DMS53 (cell line): ENCODE measurements around the gene C1QTNF8.

Experiments
- DNase-seq: peaks from one replicate; lab custom pipeline; 2025; lab: John Stamatoyannopoulos, UW

The C1QTNF8 gene

DNA sequence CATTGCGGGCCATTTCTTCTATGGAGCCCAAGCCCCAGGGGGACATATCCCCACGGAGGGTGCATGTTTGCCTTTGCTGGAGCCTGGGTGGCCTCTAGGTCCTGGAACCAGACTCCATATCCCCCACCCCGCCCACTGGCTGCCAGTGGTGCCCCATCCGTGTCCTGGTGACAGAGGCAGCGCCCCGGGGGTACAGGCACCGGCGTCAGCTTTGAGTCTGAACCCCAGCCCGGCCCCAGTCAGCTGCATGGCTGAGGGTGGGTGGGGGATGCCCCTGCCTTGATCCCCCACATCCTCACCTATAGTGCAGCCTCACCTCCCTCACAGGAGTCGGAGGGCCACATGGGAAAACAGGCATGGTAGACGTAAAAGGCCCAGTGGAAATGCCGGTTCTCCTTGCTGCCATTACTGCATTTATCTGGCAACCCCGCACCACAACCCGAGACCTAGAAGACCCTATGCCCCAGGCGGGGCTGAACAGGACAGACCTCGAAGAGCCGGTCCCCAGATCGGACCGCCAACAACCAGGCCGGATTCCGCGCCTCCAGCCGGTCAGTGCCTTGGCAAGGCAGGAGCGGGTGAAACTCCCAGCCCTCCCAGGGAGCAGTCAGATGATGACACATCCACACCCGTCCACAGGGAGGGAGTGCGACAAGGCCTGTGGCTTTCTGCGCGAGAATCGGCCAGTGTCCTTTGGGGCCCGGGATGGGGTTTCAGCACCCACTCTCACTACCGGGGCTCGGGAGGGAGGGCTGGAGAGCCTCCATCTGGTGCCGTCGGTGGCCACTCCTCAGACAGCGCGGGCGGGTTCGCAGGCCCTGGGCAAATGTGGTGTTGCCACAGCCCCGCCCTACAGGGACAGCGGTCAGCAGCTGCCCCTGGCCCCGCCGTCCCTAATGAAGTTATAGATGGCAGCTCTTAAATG is 35.4 kb downstream of the C1QTNF8 start:
- no peak for DNase-seq

GRCh38 chr16:1059310-1059709 is 36.7 kb downstream of the C1QTNF8 start:
- no peak for DNase-seq

GRCh38 chr16:1058216-1058615 is 37.8 kb downstream of the C1QTNF8 start:
- no peak for DNase-seq

- no peak for DNase-seq
Observed at GRCh38 chr16:1057252-1057932, 38.7 kb downstream of the C1QTNF8 start.

GRCh38 chr16:1056196-1056595 is 39.8 kb downstream of the C1QTNF8 start:
- DNase-seq = no peak

DNA sequence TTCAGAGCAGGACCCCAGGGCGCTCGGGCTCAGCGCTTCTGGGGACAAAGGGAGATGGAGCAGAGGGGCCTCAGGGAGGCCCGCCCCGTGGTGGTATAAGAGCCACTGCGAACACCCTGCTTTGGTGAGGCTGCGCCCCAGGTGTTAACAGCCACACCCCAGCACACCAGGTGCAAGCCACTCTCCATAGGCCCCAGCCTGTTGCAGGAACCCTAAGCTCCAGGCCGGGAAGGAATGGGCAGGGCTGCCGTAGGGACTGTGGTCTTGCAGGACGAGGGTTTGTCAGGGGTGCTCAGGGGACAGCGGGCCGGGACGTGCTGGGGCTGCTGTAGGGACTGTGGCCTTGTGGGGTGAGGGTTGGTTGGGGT is 40.5 kb downstream of the C1QTNF8 start:
- DNase-seq = no peak

DNA sequence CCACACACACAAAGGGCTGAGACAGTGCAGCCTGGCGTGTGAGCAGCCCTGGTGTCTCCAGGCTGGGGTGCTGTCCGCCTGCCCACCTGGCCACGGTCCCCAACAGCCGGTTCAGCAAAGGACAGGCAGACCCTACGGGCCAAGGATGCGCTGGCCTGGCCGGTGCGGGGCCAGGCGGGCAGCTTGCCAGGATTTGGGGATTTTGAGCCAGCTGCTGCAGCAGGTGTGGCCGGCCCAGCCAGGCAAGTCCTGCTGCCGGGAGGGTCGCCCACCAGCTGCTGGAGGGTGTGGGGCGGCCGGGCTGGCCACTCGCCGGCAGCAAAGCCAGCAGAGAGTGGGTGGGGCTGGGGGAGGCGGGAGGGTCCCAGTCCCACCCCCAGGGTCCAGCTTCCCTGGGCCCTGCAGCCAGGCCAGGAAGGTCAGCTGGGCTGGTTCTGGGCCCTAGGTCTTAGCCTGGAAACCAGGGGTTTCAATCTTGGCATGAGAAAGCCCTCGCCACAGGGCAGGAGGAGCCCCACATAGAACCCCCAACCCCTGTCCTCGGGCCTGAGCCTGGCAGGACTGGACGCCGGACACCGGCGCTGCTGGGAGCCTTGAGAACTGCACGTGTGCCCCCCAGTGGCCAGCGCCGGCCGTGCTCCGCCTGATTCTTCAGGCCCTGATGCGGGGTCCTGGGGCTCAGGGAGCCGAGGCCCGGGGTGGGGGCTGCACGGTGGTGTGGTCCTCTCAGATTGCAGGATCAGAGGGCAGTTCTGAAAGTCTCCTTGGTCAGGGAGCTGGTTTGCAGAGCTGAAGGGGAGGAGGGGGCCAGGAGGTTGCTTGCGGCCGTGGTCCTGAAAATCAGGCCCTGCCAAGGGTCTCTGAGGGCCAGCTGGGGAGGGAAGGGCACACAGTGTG is 41.1 kb downstream of the C1QTNF8 start:
- peak; percentile 60 for DNase-seq

GRCh38 chr16:1053700-1054368 is 42.2 kb downstream of the C1QTNF8 start:
- DNase-seq = no peak

GRCh38 chr16:1053121-1053521 is 42.9 kb downstream of the C1QTNF8 start:
- DNase-seq = no peak

- DNase-seq = no peak
Observed at GRCh38 chr16:1052721-1053120, 43.3 kb downstream of the C1QTNF8 start.

GRCh38 chr16:1051446-1051845 is 44.6 kb downstream of the C1QTNF8 start:
- no peak for DNase-seq

DNA sequence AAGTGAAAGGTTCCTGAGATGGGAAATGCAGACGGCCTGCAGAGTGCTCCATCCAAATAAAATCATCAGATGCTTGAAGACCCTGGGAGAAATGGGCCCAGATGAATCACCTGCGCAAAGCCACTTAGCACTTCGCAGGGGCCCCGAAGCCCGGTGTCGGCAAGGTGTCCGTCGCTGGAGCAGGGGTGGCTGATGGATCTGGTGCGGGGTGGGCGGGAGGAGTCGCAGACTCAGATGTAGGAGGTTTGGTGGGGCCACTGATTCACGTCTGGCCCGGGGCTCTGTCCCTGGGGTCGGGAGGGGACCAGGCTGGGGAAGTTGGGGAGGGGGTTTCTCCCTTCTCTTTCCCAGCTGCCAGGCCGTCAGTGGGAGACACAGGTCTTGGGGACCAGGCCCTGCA is 45.1 kb downstream of the C1QTNF8 start:
- no peak for DNase-seq

DNA sequence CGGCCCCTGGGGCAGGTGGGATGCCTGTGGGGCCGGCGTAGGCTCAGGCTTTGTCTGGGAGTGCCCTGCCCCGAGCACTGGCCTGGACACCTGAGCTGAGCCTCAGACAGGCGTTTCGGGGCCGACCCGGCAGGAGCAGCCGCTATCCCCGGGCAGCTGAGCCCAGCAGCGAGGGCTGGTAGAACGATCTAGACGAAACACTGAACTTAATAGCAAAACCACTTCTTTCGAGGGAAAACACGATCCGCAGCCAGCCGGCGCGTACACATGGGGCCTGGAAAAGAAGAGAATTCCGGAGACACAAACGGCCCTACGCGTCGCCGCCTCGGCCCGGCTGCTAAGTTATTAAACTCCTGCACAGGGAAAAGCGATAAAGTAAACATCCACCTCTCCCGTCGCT is 45.5 kb downstream of the C1QTNF8 start:
- DNase-seq = no peak

GRCh38 chr16:1049976-1050247 is 46.1 kb downstream of the C1QTNF8 start:
- DNase-seq = no peak

DNA sequence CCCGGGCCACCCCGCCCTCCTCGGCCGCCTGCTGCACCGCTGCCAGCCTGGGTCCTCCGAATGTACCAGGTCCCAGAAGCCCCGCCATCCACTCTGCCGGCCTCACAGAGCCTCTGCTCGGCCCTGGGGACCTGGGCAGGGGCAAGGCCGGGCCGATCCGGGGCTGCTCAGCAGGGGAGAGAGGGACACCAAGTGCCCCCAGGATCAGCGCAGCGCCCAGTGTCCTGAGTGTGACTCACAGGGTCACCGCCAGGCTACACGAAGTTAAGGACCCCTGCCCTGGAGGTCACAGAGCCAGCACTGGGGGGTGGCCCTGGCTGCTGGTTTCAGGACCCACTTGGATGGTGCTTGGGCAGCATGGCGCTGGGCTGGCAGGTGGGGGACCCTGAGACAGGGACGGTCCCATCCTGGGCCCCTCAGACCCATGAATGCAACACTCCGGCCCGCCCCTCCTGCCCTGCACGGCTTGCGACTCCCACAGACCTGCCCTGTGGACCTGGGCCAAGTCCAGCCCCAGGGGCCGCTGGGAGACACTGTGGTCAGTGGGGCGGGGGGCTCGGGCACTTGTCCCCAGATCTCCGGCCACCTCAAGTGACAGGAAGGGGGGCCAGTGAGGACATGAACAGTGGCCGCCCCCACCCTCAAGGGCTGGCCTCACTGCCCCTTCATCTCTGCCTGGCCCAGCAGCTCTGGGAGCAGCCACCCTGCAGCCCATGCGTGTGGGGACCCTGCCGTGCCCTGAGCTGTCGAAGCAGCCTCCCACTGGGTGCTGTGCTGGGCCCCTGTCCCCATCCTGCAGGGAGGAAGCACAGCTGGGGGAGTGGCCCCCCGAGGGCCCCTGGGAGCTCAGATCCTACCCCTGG is 46.7 kb downstream of the C1QTNF8 start:
- no peak for DNase-seq

DNA sequence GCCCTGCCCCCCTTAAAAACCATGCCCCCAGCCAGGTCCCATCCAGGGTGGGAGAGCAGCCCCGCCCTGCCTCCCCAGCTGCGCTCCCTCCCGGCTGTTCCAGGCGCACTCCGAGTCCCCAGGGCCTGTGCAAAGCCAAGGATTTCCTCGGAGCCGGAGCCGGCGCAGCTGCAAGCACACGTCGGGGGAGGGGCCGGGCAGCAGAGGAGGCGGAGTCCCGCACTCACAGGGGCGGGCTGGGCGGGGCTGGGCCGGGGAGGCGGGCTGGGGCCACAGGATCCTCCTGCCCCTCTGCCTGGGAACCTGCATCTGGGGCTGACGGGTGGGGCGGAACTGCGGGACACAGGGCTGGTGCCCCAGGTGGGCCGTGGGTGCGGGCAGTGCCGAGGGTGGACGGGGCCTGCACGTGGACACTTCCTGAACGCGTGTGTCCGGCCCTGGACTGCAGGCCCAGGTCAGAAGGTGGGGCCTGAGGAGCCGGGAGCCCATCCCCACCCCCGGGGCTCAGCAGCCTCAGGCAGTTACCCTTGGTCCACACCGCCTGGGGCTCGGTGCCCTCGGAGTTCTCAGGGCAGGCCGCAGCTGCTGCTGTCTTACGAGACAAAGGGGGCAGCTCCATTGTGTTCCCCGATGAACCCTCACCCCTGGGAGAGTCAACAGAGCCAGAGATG is 47.5 kb downstream of the C1QTNF8 start:
- DNase-seq = peak; percentile 18

DNA sequence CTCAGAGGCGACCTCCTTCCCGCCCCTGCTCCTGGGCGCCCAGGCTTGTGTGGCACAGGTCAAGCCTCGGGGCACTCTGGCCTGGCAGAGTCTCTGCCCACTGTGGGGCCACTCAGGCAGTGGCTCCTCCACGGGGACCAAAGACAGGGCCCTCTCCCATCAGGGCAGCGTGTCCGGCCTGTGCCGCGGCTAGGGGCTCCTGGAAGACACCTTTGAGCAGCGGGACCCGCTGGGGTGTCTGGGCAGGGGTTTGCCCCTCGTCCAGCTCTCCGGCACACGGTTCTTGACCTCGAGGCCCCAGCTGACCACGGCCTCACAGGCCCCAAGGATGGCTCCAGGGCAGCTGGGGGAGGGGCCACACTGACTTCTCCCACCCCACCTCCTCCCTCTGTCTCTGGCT is 48.2 kb downstream of the C1QTNF8 start:
- no peak for DNase-seq

GRCh38 chr16:1047123-1047522 is 48.9 kb downstream of the C1QTNF8 start:
- DNase-seq = no peak

GRCh38 chr16:1045993-1046911 is 49.8 kb downstream of the C1QTNF8 start:
- DNase-seq = no peak
